Testis (tissue), 3 donors: ENCODE data around the gene ANKRD11. TPM values are rescaled to one million over a fixed set of nuclear protein-coding genes. Genes with fewer than 3 reads are reported as not detected.
"Not testable (repeated sequence)": the region's sequence is repeated elsewhere in the genome, so short reads cannot be mapped to it uniquely, and the experiment has no call there.

Experiments used
- DNase-seq: peaks from one replicate; pipeline ENCODE4 v3.0.0-alpha.2; 2019
- H3K27ac ChIP-seq, 2 donors: fragments of 200-600 bp; sonication (generic); one replicate each; pipeline ENCODE4 v1.5.1; 2019
- H3K27me3 ChIP-seq: fragments of 200-600 bp; sonication (generic); one replicate; pipeline ENCODE4 v1.5.1; 2019
- H3K36me3 ChIP-seq: fragments of 200-600 bp; sonication (generic); one replicate; pipeline ENCODE4 v1.5.1; 2017; ENCODE audit warnings: low read depth; ENCODE audit errors: missing control alignments
- H3K4me1 ChIP-seq: fragments of 200-600 bp; sonication (generic); one replicate; pipeline ENCODE4 v1.5.1; 2019
- H3K4me3 ChIP-seq, 2 donors: fragments of 200-600 bp; sonication (generic); one replicate each; pipeline ENCODE4 v1.5.1; 2017 to 2019
- H3K9me3 ChIP-seq: fragments of 200-600 bp; sonication (generic); one replicate; pipeline ENCODE4 v1.5.1; 2017
- CTCF ChIP-seq, 3 experiments: fragments of 450-650 bp in 2 of 3; fragments of 200-600 bp in 1 of 3; sonication (generic) in 1 of 3; IDR thresholded peaks; one replicate each; pipeline ENCODE4 v1.5.1; 2016 to 2019; ENCODE audit warnings: antibody characterized with exemption in 3 of 3, mild to moderate bottlenecking in 2 of 3, moderate library complexity in 1 of 3
- POLR2A ChIP-seq: fragments of 450-650 bp; IDR thresholded peaks from one replicate; pipeline ENCODE4 v1.6.1; 2017; ENCODE audit warnings: antibody characterized with exemption, mild to moderate bottlenecking, moderate library complexity
- WGBS, 2 donors: methylation state at CpG; one replicate each; pipeline ENCODE4 v1.1.5; 2018; 5-methylcytosine and 5-hydroxymethylcytosine counted together
- intact Hi-C: fragments of 100-400 bp; cut with DNase I; formaldehyde crosslinking; loops from one replicate; pipeline ENCODE4 v1.15.1; 2023; ENCODE audit warnings: low total_unique reads
- polyA plus RNA-seq: library from polyadenylated mRNA; stranded (reverse); fragments of 350-450 nt; fragmentation: Illumina TruSeq; extraction: RNeasy Lipid Tissue Mini Kit (QIAGEN cat#74804); gene quantifications from one replicate; pipeline ENCODE4 v1.2.3, GENCODE V29; 2014; ENCODE audit warnings: low read depth, low replicate concordance; ENCODE audit not compliant: insufficient read depth
- total RNA-seq, 2 donors: library from RNA; depleted of rRNA; stranded (reverse); fragments of >200 nt; gene quantifications; one replicate each; pipeline ENCODE4 v1.2.3, GENCODE V29; 2016

The ANKRD11 gene
- total and polyA plus RNA-seq, 3 donors from 2014 or later, result 49.7 to 187 (median 150) TPM

DNA sequence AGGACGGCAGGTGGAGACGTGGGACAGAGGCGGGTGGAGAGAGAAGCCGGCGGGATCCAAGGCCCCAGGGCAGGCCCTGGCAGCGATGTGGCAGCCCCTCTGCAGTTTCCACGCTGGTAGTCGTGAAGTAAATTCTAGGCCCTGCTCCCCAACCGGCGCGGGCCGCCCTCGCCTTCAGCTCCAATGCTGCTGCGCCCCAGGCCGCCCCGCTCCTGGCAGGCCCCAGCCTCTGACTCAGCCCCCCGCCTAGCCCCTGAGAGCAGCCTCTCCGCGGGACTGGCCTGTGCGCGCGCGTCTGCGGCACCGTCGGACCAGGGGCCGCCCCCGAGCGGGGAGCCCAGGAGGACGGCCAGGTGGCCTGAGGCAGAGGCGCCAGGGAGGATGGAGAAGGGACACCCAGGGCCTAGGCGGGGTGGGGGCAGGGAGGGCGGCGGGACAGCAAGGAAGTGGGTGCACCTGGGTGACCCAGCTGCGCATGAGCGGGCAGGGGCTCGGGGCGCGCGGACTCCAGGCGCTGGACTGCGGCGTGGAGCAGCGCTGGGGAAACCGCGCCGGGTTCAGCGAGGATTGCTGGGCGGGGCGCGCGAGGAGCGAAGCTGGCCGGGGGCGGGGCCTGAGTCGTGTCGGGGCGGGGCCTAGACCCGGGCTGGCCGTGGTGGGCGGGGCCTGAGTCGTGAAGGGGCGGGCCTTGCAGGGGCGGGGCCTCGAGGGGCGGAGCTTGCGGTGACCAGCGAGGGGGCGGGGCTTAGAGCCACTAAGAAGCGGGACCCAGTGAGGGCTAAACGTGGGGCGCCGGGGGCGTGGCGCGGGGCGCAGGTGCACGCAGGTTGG lies 243.2 kb downstream of the ANKRD11 start:
- Histone ChIP-seq H3K27me3 (no peaks in the 10 kb centered on the region), H3K4me3 (peak overlapping the region; percentile 41 to 63), H3K4me1 (peaks cover 6% of the 10 kb centered on the region), H3K27ac (peak overlapping the region in 1 of 2 donors; percentile 53), H3K9me3 (no peaks in the 10 kb centered on the region), H3K36me3 (no peaks in the 10 kb centered on the region)
- WGBS, 2 donors, result 2 to 5% methylated on average over 25 to 54 of the region's 78 CpGs
- no peak for TF ChIP-seq CTCF (IDR thresholded peaks at IDR 0.05)
- no peak for TF ChIP-seq POLR2A
- peak; percentile 94 for DNase-seq
- intact Hi-C loops, result no loop called here

GRCh38 chr16:89246383-89246902 lies 243.9 kb downstream of the ANKRD11 start:
- 38 to 45% methylated on average over 13 of the region's 13 CpGs for WGBS, 2 donors
- Histone ChIP-seq H3K4me3 (peak overlapping the region; percentile 41 to 63), H3K27me3 (no peaks in the 10 kb centered on the region), H3K27ac (no peak overlapping the region), H3K4me1 (peaks cover 10% of the 10 kb centered on the region), H3K36me3 (no peaks in the 10 kb centered on the region), H3K9me3 (no peaks in the 10 kb centered on the region)
- DNase-seq, result no peak
- no peak for TF ChIP-seq CTCF (IDR thresholded peaks at IDR 0.05)
- TF ChIP-seq POLR2A, result no peak
- intact Hi-C loops, result no loop called here

GRCh38 chr16:89244754-89245153 lies 245.6 kb downstream of the ANKRD11 start:
- H3K4me1 ChIP-seq, result peaks cover 10% of the 10 kb centered on the region
- no peaks in the 10 kb centered on the region for H3K27me3 ChIP-seq
- no peak overlapping the region for H3K4me3 ChIP-seq
- no peak for DNase-seq
- no peaks in the 10 kb centered on the region for H3K36me3 ChIP-seq
- WGBS, 2 donors, result 69 to 73% methylated on average over 12 of the region's 12 CpGs
- H3K9me3 ChIP-seq, result no peaks in the 10 kb centered on the region
- TF ChIP-seq CTCF (IDR thresholded peaks at IDR 0.05) (no peak), POLR2A (no peak)
- no peak overlapping the region for H3K27ac ChIP-seq
- intact Hi-C loops, result no loop called here

GRCh38 chr16:89244264-89244663 lies 246.1 kb downstream of the ANKRD11 start:
- 75 to 77% methylated on average over 13 of the region's 13 CpGs for WGBS, 2 donors
- H3K9me3 ChIP-seq, H3K36me3 ChIP-seq, DNase-seq, H3K27me3 ChIP-seq, H3K4me3 ChIP-seq, H3K27ac ChIP-seq, intact Hi-C loops: not testable (repeated sequence)
- H3K4me1 ChIP-seq, result peaks cover 10% of the 10 kb centered on the region

- no peak for TF ChIP-seq CTCF (IDR thresholded peaks at IDR 0.05)
- TF ChIP-seq POLR2A, result no peak
- intact Hi-C loops, result no loop called here
- H3K27me3 ChIP-seq, result no peaks in the 10 kb centered on the region
Observed at GRCh38 chr16:89243664-89244063, 246.7 kb downstream of the ANKRD11 start.

More at GRCh38 chr16:89243664-89244063, 246.7 kb downstream of the ANKRD11 start:
- no peak overlapping the region for H3K27ac ChIP-seq
- H3K4me3 ChIP-seq, result no peak overlapping the region
- WGBS, 2 donors, result 63 to 83% methylated on average over 5 of the region's 5 CpGs
- no peaks in the 10 kb centered on the region for H3K36me3 ChIP-seq
- no peaks in the 10 kb centered on the region for H3K9me3 ChIP-seq
- peaks cover 10% of the 10 kb centered on the region for H3K4me1 ChIP-seq
- DNase-seq, result no peak
